NCI-H460 (cell line): Measurements from ENCODE around the gene LIMD2. TPM values are rescaled to one million over a fixed set of nuclear protein-coding genes. Genes with fewer than 3 reads are reported as not detected.
A peak's percentile ranks its signal among the peaks of the same experiment; 100 is the strongest.
"Not testable (repeated sequence)": the region's sequence is repeated elsewhere in the genome, so short reads cannot be mapped to it uniquely, and the experiment has no call there.

Source experiments
- DNase-seq: peaks from one replicate; pipeline ENCODE4 v3.0.0-alpha.2; 2016; ENCODE audit warnings: low read depth; ENCODE audit errors: extremely low read depth
- polyA plus RNA-seq: library from polyadenylated mRNA; depleted of rRNA; stranded (reverse); fragments of >200 nt; gene quantifications from 2 replicates; pipeline ENCODE4 v1.2.3, GENCODE V29; 2014; cell fraction: nucleus; rRNA removed
- total RNA-seq: library from RNA; depleted of rRNA; stranded (reverse); fragments of >200 nt; shearing (Covaris generic); gene quantifications from 2 replicates; pipeline ENCODE4 v1.2.3, GENCODE V29; 2014; rRNA removed

LIMD2 gene
- 1.1 and 2.0 TPM in 2 replicates for total RNA-seq
- 10.1 and 18.9 TPM in 2 replicates for polyA plus RNA-seq

GRCh38 chr17:63699638-63700527 lies at the start of gene LIMD2:
LIMD2 (minus strand) TSS chr17:63700125; CDS start chr17:63699298, 827 bp downstream.
- DNase-seq: no peak

GRCh38 chr17:63741408-63742173 lies 41.7 kb upstream of the LIMD2 start, which contains the start of gene STRADA:
STRADA (minus strand) TSS chr17:63741799; CDS start chr17:63728369, 13,430 bp downstream.
- DNase-seq: peak; percentile 96

- DNase-seq: no peak
These were observed 41.1 kb upstream of the LIMD2 start for GRCh38 chr17:63741143-63741407.

GRCh38 chr17:63740464-63741142 lies 40.7 kb upstream of the LIMD2 start:
- DNase-seq: peak; percentile 4

- no peak for DNase-seq
These were observed 35.8 kb upstream of the LIMD2 start for GRCh38 chr17:63735691-63736090.

GRCh38 chr17:63722403-63722802 lies 22.5 kb upstream of the LIMD2 start:
- DNase-seq: no peak

GRCh38 chr17:63720194-63720593 lies 20.3 kb upstream of the LIMD2 start:
- not testable (repeated sequence) for DNase-seq

GRCh38 chr17:63718988-63719387 lies 19.1 kb upstream of the LIMD2 start:
- no peak for DNase-seq

GRCh38 chr17:63716426-63716825 lies 16.5 kb upstream of the LIMD2 start:
- DNase-seq: no peak

GRCh38 chr17:63714550-63715277 lies 14.8 kb upstream of the LIMD2 start:
- no peak for DNase-seq

- DNase-seq: no peak
These were observed 9.2 kb upstream of the LIMD2 start for GRCh38 chr17:63709110-63709509.

GRCh38 chr17:63707151-63707550 lies 7.2 kb upstream of the LIMD2 start:
- no peak for DNase-seq

GRCh38 chr17:63706336-63707082 lies 6.6 kb upstream of the LIMD2 start:
- no peak for DNase-seq

- no peak for DNase-seq
These were observed 5.7 kb upstream of the LIMD2 start for GRCh38 chr17:63705657-63706056.

- DNase-seq: no peak
These were observed 4.9 kb upstream of the LIMD2 start for GRCh38 chr17:63704836-63705235.

- no peak for DNase-seq
These were observed 4.3 kb upstream of the LIMD2 start for GRCh38 chr17:63704259-63704576.

- DNase-seq: no peak
These were observed 3.8 kb upstream of the LIMD2 start for GRCh38 chr17:63703556-63704258.

- DNase-seq: no peak
These were observed 3.1 kb upstream of the LIMD2 start for GRCh38 chr17:63703029-63703428.

GRCh38 chr17:63702721-63703015 lies 2.7 kb upstream of the LIMD2 start:
- DNase-seq: no peak
